Heart left ventricle (tissue), 13 donors: ENCODE data around the gene TBX3.

Experiments
- POLR2A ChIP-seq, 2 donors: fragments of 450-650 bp; IDR thresholded peaks; one replicate each; pipeline ENCODE4 v1.6.1; 2017; ENCODE audit warnings: antibody characterized with exemption in 2 of 2, mild to moderate bottlenecking in 2 of 2, moderate library complexity in 2 of 2
- TF ChIP-seq, protein P1 (sequence below), 12 donors: fragments of 200-600 bp; sonication (generic) in 4 of 12; IDR thresholded peaks; one replicate each; pipeline versions ENCODE4 v1.5.0 to v1.8.0; 2018 to 2022; ENCODE audit warnings: antibody characterized with exemption in 12 of 12, mild to moderate bottlenecking in 5 of 12
- donor health status: ischemic (EF 13 %, LVEDD 7.1; RV severe dilation, severe dysfunction).
- donor health status: DM: no; HTN: yes; CAD: no.
- donor health status: DM: no; HTN: no; CAD: no.
- donor health status: ischemic (EF 25% LVEDD 6.9; RV normal size, moderate dysfunction).
- donor health status: ischemic (EF 25% LVEDD 5.7; RV mildly dilated, moderate dysfunction).
- donor health status: ischemic (EF 35%, LVEDD 5.7; RV mildly dilated, moderate dysfunction).
- donor health status: nonischemic (EF 11% LVEDD 7.7; RV severe dilation, severe dysfunction).
- donor health status: DM: yes; HTN: yes; CAD: no.
- donor health status: PGD.
- donor health status: ischemic (EF 29% LVEDD 5.4; RV normal size, mild dysfunction).
- donor health status: nonischemic (EF 23%, LVEDD 6.1; RV moderate dilation, normal function).

DNA sequence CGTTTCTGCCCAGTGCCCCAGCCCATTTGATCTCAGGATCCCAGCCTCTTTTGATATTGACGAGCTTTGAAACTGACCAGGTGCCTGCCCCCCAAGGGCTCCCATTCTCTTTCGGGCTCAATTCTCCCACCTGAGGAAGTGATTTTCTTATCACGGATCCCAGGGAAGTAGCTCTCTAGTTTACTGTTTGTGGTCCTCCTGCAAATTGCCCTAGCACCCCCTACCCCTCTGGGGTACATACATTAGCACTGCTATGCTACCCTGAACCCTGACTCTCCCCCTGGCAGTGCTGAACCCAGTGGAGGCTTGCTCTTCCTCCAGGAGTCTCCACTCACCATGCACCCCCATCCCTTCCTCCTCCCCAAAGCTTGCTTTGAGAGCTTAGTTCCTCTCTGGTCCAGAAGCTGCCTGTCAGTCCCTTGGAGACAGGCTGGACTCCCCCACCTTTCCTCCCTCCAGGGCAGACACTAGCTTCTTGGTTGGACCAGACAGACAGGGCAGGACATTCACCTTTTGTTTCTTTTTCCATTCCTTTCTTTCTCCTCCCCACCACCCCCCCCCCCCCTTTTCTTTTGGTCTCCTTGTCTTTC, 4.4 kb upstream of the TBX3 start:
- TF ChIP-seq, protein P1, sequence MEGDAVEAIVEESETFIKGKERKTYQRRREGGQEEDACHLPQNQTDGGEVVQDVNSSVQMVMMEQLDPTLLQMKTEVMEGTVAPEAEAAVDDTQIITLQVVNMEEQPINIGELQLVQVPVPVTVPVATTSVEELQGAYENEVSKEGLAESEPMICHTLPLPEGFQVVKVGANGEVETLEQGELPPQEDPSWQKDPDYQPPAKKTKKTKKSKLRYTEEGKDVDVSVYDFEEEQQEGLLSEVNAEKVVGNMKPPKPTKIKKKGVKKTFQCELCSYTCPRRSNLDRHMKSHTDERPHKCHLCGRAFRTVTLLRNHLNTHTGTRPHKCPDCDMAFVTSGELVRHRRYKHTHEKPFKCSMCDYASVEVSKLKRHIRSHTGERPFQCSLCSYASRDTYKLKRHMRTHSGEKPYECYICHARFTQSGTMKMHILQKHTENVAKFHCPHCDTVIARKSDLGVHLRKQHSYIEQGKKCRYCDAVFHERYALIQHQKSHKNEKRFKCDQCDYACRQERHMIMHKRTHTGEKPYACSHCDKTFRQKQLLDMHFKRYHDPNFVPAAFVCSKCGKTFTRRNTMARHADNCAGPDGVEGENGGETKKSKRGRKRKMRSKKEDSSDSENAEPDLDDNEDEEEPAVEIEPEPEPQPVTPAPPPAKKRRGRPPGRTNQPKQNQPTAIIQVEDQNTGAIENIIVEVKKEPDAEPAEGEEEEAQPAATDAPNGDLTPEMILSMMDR (IDR thresholded peaks at IDR 0.05) = no peak
- TF ChIP-seq POLR2A (IDR thresholded peaks at IDR 0.05) = no peak
